ENCODE data around the gene VTI1A.

DNA sequence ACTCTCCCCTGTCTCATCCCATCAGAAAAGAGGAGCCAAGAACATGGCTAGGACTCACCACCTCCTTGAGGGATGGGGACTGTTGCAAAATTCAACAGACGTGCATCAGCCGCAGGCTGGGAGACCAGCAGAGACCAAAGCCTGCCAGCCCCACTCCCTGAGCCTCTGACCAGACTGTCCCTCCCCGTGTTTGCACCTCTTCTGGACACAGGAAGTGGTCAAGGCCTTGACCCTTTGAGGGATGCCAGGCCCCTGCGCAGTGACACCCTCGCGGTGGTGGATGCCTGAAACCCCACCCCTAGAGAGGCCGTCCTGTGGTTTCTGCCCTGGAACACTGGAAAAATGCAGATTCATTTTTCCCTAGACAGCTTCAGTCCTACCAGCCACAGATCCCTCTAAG is 374.6 kb downstream of the VTI1A start:
- TF ChIP-seq EZH2 (IDR thresholded peaks at IDR 0.05; ENCODE audit: low read depth, low read length, severe bottlenecking), result no peak
- TF ChIP-seq, protein P1, sequence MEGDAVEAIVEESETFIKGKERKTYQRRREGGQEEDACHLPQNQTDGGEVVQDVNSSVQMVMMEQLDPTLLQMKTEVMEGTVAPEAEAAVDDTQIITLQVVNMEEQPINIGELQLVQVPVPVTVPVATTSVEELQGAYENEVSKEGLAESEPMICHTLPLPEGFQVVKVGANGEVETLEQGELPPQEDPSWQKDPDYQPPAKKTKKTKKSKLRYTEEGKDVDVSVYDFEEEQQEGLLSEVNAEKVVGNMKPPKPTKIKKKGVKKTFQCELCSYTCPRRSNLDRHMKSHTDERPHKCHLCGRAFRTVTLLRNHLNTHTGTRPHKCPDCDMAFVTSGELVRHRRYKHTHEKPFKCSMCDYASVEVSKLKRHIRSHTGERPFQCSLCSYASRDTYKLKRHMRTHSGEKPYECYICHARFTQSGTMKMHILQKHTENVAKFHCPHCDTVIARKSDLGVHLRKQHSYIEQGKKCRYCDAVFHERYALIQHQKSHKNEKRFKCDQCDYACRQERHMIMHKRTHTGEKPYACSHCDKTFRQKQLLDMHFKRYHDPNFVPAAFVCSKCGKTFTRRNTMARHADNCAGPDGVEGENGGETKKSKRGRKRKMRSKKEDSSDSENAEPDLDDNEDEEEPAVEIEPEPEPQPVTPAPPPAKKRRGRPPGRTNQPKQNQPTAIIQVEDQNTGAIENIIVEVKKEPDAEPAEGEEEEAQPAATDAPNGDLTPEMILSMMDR (IDR thresholded peaks at IDR 0.05; ENCODE audit: control extremely low read depth in 1 of 3, insufficient read depth in 1 of 3, low read depth in 1 of 3, low read length in 3 of 3), result no peak
- TF ChIP-seq GTF2F1 (IDR thresholded peaks at IDR 0.05; ENCODE audit: borderline replicate concordance, low read depth, low read length), result no peak
- TF ChIP-seq CHD1 (IDR thresholded peaks at IDR 0.05; ENCODE audit: low read depth, low read length), result no peak
- TF ChIP-seq KDM1A (IDR thresholded peaks at IDR 0.05; ENCODE audit: borderline replicate concordance, low read length), result no peak
- no peak for TF ChIP-seq RAD21 (IDR thresholded peaks at IDR 0.05 in 1 of 2, conservative IDR thresholded peaks at IDR 0.05 in 1 of 2; ENCODE audit: low read depth in 2 of 2, low read length in 2 of 2)
- TF ChIP-seq, protein P2, sequence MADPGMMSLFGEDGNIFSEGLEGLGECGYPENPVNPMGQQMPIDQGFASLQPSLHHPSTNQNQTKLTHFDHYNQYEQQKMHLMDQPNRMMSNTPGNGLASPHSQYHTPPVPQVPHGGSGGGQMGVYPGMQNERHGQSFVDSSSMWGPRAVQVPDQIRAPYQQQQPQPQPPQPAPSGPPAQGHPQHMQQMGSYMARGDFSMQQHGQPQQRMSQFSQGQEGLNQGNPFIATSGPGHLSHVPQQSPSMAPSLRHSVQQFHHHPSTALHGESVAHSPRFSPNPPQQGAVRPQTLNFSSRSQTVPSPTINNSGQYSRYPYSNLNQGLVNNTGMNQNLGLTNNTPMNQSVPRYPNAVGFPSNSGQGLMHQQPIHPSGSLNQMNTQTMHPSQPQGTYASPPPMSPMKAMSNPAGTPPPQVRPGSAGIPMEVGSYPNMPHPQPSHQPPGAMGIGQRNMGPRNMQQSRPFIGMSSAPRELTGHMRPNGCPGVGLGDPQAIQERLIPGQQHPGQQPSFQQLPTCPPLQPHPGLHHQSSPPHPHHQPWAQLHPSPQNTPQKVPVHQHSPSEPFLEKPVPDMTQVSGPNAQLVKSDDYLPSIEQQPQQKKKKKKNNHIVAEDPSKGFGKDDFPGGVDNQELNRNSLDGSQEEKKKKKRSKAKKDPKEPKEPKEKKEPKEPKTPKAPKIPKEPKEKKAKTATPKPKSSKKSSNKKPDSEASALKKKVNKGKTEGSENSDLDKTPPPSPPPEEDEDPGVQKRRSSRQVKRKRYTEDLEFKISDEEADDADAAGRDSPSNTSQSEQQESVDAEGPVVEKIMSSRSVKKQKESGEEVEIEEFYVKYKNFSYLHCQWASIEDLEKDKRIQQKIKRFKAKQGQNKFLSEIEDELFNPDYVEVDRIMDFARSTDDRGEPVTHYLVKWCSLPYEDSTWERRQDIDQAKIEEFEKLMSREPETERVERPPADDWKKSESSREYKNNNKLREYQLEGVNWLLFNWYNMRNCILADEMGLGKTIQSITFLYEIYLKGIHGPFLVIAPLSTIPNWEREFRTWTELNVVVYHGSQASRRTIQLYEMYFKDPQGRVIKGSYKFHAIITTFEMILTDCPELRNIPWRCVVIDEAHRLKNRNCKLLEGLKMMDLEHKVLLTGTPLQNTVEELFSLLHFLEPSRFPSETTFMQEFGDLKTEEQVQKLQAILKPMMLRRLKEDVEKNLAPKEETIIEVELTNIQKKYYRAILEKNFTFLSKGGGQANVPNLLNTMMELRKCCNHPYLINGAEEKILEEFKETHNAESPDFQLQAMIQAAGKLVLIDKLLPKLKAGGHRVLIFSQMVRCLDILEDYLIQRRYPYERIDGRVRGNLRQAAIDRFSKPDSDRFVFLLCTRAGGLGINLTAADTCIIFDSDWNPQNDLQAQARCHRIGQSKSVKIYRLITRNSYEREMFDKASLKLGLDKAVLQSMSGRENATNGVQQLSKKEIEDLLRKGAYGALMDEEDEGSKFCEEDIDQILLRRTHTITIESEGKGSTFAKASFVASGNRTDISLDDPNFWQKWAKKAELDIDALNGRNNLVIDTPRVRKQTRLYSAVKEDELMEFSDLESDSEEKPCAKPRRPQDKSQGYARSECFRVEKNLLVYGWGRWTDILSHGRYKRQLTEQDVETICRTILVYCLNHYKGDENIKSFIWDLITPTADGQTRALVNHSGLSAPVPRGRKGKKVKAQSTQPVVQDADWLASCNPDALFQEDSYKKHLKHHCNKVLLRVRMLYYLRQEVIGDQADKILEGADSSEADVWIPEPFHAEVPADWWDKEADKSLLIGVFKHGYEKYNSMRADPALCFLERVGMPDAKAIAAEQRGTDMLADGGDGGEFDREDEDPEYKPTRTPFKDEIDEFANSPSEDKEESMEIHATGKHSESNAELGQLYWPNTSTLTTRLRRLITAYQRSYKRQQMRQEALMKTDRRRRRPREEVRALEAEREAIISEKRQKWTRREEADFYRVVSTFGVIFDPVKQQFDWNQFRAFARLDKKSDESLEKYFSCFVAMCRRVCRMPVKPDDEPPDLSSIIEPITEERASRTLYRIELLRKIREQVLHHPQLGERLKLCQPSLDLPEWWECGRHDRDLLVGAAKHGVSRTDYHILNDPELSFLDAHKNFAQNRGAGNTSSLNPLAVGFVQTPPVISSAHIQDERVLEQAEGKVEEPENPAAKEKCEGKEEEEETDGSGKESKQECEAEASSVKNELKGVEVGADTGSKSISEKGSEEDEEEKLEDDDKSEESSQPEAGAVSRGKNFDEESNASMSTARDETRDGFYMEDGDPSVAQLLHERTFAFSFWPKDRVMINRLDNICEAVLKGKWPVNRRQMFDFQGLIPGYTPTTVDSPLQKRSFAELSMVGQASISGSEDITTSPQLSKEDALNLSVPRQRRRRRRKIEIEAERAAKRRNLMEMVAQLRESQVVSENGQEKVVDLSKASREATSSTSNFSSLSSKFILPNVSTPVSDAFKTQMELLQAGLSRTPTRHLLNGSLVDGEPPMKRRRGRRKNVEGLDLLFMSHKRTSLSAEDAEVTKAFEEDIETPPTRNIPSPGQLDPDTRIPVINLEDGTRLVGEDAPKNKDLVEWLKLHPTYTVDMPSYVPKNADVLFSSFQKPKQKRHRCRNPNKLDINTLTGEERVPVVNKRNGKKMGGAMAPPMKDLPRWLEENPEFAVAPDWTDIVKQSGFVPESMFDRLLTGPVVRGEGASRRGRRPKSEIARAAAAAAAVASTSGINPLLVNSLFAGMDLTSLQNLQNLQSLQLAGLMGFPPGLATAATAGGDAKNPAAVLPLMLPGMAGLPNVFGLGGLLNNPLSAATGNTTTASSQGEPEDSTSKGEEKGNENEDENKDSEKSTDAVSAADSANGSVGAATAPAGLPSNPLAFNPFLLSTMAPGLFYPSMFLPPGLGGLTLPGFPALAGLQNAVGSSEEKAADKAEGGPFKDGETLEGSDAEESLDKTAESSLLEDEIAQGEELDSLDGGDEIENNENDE (IDR thresholded peaks at IDR 0.05; ENCODE audit: insufficient replicate concordance, low read length), result no peak
